ENCODE results near the gene ZNF770.

DNA sequence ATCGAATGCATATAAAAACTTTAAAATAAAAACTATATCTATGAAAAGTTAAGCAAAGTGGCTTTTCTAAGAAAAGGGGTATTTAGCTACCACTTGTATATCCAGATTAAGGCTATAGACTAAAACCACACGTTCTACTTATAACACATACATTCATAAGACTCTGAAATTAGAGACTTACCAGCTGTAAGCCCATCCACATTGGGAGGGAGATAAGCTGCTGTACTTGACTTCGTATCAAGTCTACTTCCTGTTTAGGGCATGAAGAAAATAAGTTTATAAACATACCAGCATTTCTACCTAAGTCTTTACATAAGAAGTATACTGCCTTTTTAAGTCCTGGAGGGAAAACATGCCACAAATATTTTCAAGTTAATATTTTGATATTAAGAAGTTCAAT is 46.3 kb downstream of the ZNF770 start:
- TF ChIP-seq, protein P1, sequence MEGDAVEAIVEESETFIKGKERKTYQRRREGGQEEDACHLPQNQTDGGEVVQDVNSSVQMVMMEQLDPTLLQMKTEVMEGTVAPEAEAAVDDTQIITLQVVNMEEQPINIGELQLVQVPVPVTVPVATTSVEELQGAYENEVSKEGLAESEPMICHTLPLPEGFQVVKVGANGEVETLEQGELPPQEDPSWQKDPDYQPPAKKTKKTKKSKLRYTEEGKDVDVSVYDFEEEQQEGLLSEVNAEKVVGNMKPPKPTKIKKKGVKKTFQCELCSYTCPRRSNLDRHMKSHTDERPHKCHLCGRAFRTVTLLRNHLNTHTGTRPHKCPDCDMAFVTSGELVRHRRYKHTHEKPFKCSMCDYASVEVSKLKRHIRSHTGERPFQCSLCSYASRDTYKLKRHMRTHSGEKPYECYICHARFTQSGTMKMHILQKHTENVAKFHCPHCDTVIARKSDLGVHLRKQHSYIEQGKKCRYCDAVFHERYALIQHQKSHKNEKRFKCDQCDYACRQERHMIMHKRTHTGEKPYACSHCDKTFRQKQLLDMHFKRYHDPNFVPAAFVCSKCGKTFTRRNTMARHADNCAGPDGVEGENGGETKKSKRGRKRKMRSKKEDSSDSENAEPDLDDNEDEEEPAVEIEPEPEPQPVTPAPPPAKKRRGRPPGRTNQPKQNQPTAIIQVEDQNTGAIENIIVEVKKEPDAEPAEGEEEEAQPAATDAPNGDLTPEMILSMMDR (IDR thresholded peaks at IDR 0.05; ENCODE audit: insufficient read depth, low read length) = no peak
- TF ChIP-seq POLR2AphosphoS5 (IDR thresholded peaks at IDR 0.05; ENCODE audit: low read depth) = no peak
- TF ChIP-seq, protein P2, sequence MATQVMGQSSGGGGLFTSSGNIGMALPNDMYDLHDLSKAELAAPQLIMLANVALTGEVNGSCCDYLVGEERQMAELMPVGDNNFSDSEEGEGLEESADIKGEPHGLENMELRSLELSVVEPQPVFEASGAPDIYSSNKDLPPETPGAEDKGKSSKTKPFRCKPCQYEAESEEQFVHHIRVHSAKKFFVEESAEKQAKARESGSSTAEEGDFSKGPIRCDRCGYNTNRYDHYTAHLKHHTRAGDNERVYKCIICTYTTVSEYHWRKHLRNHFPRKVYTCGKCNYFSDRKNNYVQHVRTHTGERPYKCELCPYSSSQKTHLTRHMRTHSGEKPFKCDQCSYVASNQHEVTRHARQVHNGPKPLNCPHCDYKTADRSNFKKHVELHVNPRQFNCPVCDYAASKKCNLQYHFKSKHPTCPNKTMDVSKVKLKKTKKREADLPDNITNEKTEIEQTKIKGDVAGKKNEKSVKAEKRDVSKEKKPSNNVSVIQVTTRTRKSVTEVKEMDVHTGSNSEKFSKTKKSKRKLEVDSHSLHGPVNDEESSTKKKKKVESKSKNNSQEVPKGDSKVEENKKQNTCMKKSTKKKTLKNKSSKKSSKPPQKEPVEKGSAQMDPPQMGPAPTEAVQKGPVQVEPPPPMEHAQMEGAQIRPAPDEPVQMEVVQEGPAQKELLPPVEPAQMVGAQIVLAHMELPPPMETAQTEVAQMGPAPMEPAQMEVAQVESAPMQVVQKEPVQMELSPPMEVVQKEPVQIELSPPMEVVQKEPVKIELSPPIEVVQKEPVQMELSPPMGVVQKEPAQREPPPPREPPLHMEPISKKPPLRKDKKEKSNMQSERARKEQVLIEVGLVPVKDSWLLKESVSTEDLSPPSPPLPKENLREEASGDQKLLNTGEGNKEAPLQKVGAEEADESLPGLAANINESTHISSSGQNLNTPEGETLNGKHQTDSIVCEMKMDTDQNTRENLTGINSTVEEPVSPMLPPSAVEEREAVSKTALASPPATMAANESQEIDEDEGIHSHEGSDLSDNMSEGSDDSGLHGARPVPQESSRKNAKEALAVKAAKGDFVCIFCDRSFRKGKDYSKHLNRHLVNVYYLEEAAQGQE (IDR thresholded peaks at IDR 0.05; ENCODE audit: insufficient replicate concordance, low read depth) = no peak

Measured in HL-60 (cell line).